ENCODE data around the gene AGRN.

DNA sequence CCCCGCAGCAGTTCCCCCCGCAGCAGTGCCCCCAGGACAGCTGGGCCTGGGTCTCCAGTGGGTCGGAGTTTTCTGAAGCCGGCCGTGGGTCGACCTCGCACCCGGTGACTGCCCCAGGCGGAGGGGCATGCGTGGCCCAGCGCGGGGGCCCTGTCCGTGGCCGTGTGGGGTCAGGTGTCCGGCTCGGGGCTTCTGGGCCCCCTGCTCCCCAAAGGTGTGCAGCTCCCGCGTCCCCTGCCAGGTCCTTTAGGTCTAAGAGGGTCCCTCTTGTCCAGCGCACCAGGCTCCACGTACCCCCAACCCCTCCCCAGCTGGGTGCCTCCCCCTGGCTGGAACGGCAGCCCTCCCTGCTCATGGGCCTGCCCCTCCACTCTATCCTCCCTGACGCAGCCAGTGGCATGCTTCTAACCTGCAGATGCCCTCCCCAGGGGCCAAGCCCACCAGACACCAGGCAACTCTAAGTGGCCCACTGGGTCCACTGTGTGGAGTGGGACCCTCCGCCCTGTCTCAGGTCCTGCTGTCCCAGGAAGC is 14.1 kb upstream of the AGRN start:
- TF ChIP-seq, protein P1, sequence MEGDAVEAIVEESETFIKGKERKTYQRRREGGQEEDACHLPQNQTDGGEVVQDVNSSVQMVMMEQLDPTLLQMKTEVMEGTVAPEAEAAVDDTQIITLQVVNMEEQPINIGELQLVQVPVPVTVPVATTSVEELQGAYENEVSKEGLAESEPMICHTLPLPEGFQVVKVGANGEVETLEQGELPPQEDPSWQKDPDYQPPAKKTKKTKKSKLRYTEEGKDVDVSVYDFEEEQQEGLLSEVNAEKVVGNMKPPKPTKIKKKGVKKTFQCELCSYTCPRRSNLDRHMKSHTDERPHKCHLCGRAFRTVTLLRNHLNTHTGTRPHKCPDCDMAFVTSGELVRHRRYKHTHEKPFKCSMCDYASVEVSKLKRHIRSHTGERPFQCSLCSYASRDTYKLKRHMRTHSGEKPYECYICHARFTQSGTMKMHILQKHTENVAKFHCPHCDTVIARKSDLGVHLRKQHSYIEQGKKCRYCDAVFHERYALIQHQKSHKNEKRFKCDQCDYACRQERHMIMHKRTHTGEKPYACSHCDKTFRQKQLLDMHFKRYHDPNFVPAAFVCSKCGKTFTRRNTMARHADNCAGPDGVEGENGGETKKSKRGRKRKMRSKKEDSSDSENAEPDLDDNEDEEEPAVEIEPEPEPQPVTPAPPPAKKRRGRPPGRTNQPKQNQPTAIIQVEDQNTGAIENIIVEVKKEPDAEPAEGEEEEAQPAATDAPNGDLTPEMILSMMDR (IDR thresholded peaks at IDR 0.05), result no peak
- TF ChIP-seq POLR2A (IDR thresholded peaks at IDR 0.05) (no peak), POLR2AphosphoS5 (IDR thresholded peaks at IDR 0.05) (no peak), EP300 (IDR thresholded peaks at IDR 0.05) (no peak)
